Mesenteric fat pad (tissue), 1 donor: Measurements from ENCODE around the gene LDLRAD4. TPM values are rescaled to one million over a fixed set of nuclear protein-coding genes. Genes with fewer than 3 reads are reported as not detected.
A peak's percentile ranks its signal among the peaks of the same experiment; 100 is the strongest.

Experiments used
- DNase-seq: peaks from one replicate; pipeline ENCODE4 v3.0.0-alpha.2; 2020; ENCODE audit warnings: low spot score
- total RNA-seq: library from RNA; stranded (reverse); fragmentation: NEBNext Ultra II Directional; extraction: Animal tissue kit (Norgen Biotek cat#: 25700); gene quantifications from one replicate; pipeline ENCODE4 v1.2.1, GENCODE V29; 2021
- donor health status: DM: yes; HTN: yes; CAD: no.

Gene LDLRAD4
- total RNA-seq, 1 donor from 2014 or later: 39.6 TPM

GRCh38 chr18:13440277-13441248, 222.0 kb downstream of the LDLRAD4 start:
- peak; percentile 71 for DNase-seq

GRCh38 chr18:13441736-13442135, 223.2 kb downstream of the LDLRAD4 start:
- peak; percentile 4 for DNase-seq

GRCh38 chr18:13442451-13442850, 223.9 kb downstream of the LDLRAD4 start:
- peak; percentile 81 for DNase-seq

- DNase-seq: peak; percentile 6
Observed at GRCh38 chr18:13443552-13443951, 225.0 kb downstream of the LDLRAD4 start.

GRCh38 chr18:13444430-13445240, 226.1 kb downstream of the LDLRAD4 start:
- DNase-seq: no peak

GRCh38 chr18:13445241-13445897, 226.8 kb downstream of the LDLRAD4 start:
- DNase-seq: peak; percentile 39

- peak; percentile 57 for DNase-seq
Observed at GRCh38 chr18:13446024-13446423, 227.5 kb downstream of the LDLRAD4 start.

GRCh38 chr18:13446610-13447461, 228.3 kb downstream of the LDLRAD4 start:
- peak; percentile 77 for DNase-seq

- peak; percentile 79 for DNase-seq
Observed at GRCh38 chr18:13447621-13448334, 229.2 kb downstream of the LDLRAD4 start.

GRCh38 chr18:13448335-13448795, 229.8 kb downstream of the LDLRAD4 start:
- DNase-seq: no peak

- DNase-seq: no peak
Observed at GRCh38 chr18:13449651-13450050, 231.1 kb downstream of the LDLRAD4 start.

GRCh38 chr18:13450289-13451212, 232.0 kb downstream of the LDLRAD4 start:
- DNase-seq: no peak

- peak; percentile 47 for DNase-seq
Observed at GRCh38 chr18:13451213-13451540, 232.6 kb downstream of the LDLRAD4 start.

- DNase-seq: no peak
Observed at GRCh38 chr18:13451661-13452387, 233.3 kb downstream of the LDLRAD4 start.

GRCh38 chr18:13452388-13452811, 233.8 kb downstream of the LDLRAD4 start:
- no peak for DNase-seq

GRCh38 chr18:13452871-13453680, 234.5 kb downstream of the LDLRAD4 start:
- no peak for DNase-seq

GRCh38 chr18:13453714-13454113, 235.2 kb downstream of the LDLRAD4 start:
- no peak for DNase-seq
